ENCODE results near the gene RAP1GAP.

GRCh38 chr1:21702780-21703179 lies 33.6 kb upstream of the RAP1GAP start:
- TF ChIP-seq CTCF (IDR thresholded peaks at IDR 0.05) (no peak), EP300 (IDR thresholded peaks at IDR 0.05) (no peak), POLR2AphosphoS5 (IDR thresholded peaks at IDR 0.05) (no peak)

Data from stomach (tissue), 4 donors.